Thymus (tissue), 11 donors: ENCODE results near the gene VWDE. TPM values are rescaled to one million over a fixed set of nuclear protein-coding genes. Genes with fewer than 3 reads are reported as not detected.

Experiments used
- DNase-seq, 9 donors: peaks; one replicate each; pipeline ENCODE4 v3.0.0-alpha.2; 2013; ENCODE audit warnings: low spot score in 9 of 9, low read depth in 6 of 9, missing footprints in 1 of 9
- H3K27ac ChIP-seq, 2 donors: one replicate each; pipeline ENCODE4 v1.5.1; 2013; ENCODE audit warnings: control low read depth in 1 of 2, low read depth in 1 of 2, low read length in 1 of 2, mild to moderate bottlenecking in 1 of 2, moderate library complexity in 1 of 2
- H3K27me3 ChIP-seq, 2 donors: one replicate each; pipeline ENCODE4 v1.5.1; 2013; ENCODE audit warnings: low read length in 1 of 2; ENCODE audit not compliant: control insufficient read depth in 2 of 2, insufficient read depth in 1 of 2
- H3K36me3 ChIP-seq, 2 donors: one replicate each; pipeline ENCODE4 v1.5.1; 2013; ENCODE audit warnings: low read length in 1 of 2, mild to moderate bottlenecking in 1 of 2, moderate library complexity in 1 of 2; ENCODE audit not compliant: control insufficient read depth in 2 of 2, insufficient read depth in 2 of 2
- H3K4me1 ChIP-seq, 2 donors: one replicate each; pipeline ENCODE4 v1.5.1; 2013; ENCODE audit warnings: low read length in 2 of 2; ENCODE audit not compliant: control insufficient read depth in 2 of 2, insufficient read depth in 2 of 2
- H3K4me3 ChIP-seq, 2 donors: one replicate each; pipeline ENCODE4 v1.5.1; 2013; ENCODE audit warnings: low read length in 2 of 2, control low read depth in 1 of 2, mild to moderate bottlenecking in 1 of 2
- H3K9me3 ChIP-seq, 2 donors: one replicate each; pipeline ENCODE4 v1.5.1; 2013; ENCODE audit warnings: low read length in 1 of 2, mild to moderate bottlenecking in 1 of 2; ENCODE audit not compliant: control insufficient read depth in 2 of 2, insufficient read depth in 1 of 2
- WGBS: extraction: QIAGEN DNeasy Blood & Tissue Kit; methylation state at CpG from one replicate; pipeline ENCODE4 v1.1.7; 2013; 5-methylcytosine and 5-hydroxymethylcytosine counted together
- polyA plus RNA-seq: library from polyadenylated mRNA; stranded (reverse); fragments of 200-250 nt; gene quantifications from one replicate; pipeline ENCODE4 v1.2.3, GENCODE V29; 2013
- total RNA-seq: library from RNA; stranded (reverse); fragments of 120-200 nt; gene quantifications from one replicate; pipeline ENCODE4 v1.2.4, GENCODE V29; 2013
- donor health status: healthy.

The VWDE gene
- total and polyA plus RNA-seq, 2 donors, result 0.23 to 0.90 TPM

- WGBS, result 97% methylated on average over 5 of the region's 5 CpGs
- no peak for DNase-seq
- Histone ChIP-seq H3K4me1 (no peaks in the 10 kb centered on the region), H3K27ac (no peak overlapping the region), H3K27me3 (no peaks in the 10 kb centered on the region), H3K36me3 (no peaks in the 10 kb centered on the region), H3K9me3 (no peaks in the 10 kb centered on the region), H3K4me3 (no peak overlapping the region)
These were observed 17.3 kb downstream of the VWDE start for GRCh38 chr7:12386313-12386740.

- Histone ChIP-seq H3K4me3 (no peak overlapping the region), H3K36me3 (no peaks in the 10 kb centered on the region), H3K27ac (no peak overlapping the region), H3K4me1 (no peaks in the 10 kb centered on the region), H3K9me3 (no peaks in the 10 kb centered on the region), H3K27me3 (no peaks in the 10 kb centered on the region)
- 93% methylated on average over 2 of the region's 2 CpGs for WGBS
- no peak for DNase-seq
These were observed 18.3 kb downstream of the VWDE start for GRCh38 chr7:12385364-12385786.

DNA sequence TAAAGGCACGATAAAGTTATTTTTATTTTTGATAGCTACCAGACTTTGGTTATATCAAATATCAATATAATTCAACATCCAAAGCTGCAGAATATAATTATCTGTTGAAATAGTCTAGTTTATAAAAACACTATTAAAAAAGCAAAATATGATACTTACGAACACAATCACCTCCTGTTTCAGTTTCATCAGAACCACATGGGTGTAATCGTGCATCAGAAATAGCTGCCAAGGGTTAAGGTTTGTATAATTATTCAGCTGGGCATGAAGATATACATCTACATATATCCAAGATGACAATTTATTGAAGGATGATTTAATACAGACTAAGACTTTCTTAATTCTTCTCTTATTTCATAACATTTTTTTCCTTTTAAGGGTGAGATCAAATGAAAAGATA, 20.3 kb downstream of the VWDE start:
- WGBS, result 95% methylated on average over 3 of the region's 3 CpGs
- DNase-seq, result no peak
- H3K36me3 ChIP-seq, result no peaks in the 10 kb centered on the region
- H3K27ac ChIP-seq, result no peak overlapping the region
- no peaks in the 10 kb centered on the region for H3K9me3 ChIP-seq
- H3K4me3 ChIP-seq, result no peak overlapping the region
- H3K27me3 ChIP-seq, result no peaks in the 10 kb centered on the region
- no peaks in the 10 kb centered on the region for H3K4me1 ChIP-seq

- Histone ChIP-seq H3K4me3 (no peak overlapping the region), H3K9me3 (no peaks in the 10 kb centered on the region), H3K36me3 (no peaks in the 10 kb centered on the region), H3K4me1 (no peaks in the 10 kb centered on the region), H3K27ac (no peak overlapping the region), H3K27me3 (no peaks in the 10 kb centered on the region)
- 92% methylated on average over 2 of the region's 2 CpGs for WGBS
- DNase-seq, result no peak
These were observed 25.3 kb downstream of the VWDE start for GRCh38 chr7:12378389-12378788.

- H3K27me3 ChIP-seq, result no peaks in the 10 kb centered on the region
- no peak overlapping the region for H3K27ac ChIP-seq
- 94% methylated on average over 5 of the region's 5 CpGs for WGBS
- H3K4me1 ChIP-seq, result no peaks in the 10 kb centered on the region
- H3K9me3 ChIP-seq, result no peaks in the 10 kb centered on the region
- DNase-seq, result no peak
- H3K4me3 ChIP-seq, result no peak overlapping the region
- H3K36me3 ChIP-seq, result no peaks in the 10 kb centered on the region
These were observed 26.3 kb downstream of the VWDE start for GRCh38 chr7:12377406-12377805.

- Histone ChIP-seq H3K27me3 (no peaks in the 10 kb centered on the region), H3K36me3 (no peaks in the 10 kb centered on the region), H3K27ac (no peak overlapping the region), H3K4me1 (no peaks in the 10 kb centered on the region), H3K9me3 (no peaks in the 10 kb centered on the region), H3K4me3 (no peak overlapping the region)
- no peak for DNase-seq
- WGBS, result 89% methylated on average over 5 of the region's 5 CpGs
These were observed 29.9 kb downstream of the VWDE start for GRCh38 chr7:12373580-12374263.

DNA sequence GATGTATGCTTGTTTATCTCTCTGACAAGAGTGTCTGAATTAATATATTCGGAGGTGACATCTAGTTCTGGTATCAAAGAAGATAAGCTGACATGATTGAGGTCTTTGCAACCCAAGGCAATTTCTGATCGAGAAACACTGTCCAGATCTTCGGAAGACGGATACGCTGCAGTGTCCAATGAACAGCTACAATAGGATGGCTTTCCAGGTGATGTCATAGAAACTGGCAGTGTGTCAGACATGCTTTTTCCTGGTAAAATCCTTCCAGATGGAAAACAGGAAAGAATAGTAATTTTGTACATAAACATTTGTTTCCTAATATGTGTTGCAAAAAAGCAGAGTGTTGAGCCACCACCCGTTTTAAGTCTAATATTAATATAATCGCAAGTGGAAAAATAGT, 33.4 kb downstream of the VWDE start:
- H3K9me3 ChIP-seq, result no peaks in the 10 kb centered on the region
- no peaks in the 10 kb centered on the region for H3K36me3 ChIP-seq
- WGBS, result 94% methylated on average over 7 of the region's 7 CpGs
- H3K4me3 ChIP-seq, result no peak overlapping the region
- no peak for DNase-seq
- H3K4me1 ChIP-seq, result no peaks in the 10 kb centered on the region
- no peaks in the 10 kb centered on the region for H3K27me3 ChIP-seq
- no peak overlapping the region for H3K27ac ChIP-seq

DNA sequence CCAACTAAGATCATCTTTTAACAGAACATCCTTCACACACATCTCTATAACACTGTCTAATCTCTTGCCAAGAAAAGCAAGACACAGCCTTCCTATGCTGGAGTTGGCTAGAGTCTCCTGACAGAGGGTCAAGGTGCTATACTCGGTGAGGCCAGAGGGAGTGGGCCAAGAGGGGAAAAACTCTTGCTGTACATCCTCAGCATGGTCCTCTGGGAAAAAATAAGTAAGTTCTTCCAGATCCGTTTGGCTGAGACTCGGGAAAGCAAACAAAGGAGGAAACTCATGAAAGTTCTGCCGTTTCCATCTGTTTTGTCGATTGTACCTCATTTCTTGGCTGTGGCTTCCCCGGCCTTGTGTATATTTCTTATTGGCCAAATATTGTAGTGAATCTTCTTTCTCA, 33.9 kb downstream of the VWDE start:
- Histone ChIP-seq H3K9me3 (no peaks in the 10 kb centered on the region), H3K27ac (no peak overlapping the region), H3K4me1 (no peaks in the 10 kb centered on the region), H3K27me3 (no peaks in the 10 kb centered on the region), H3K36me3 (no peaks in the 10 kb centered on the region), H3K4me3 (no peak overlapping the region)
- 93% methylated on average over 6 of the region's 6 CpGs for WGBS
- no peak for DNase-seq

- Histone ChIP-seq H3K9me3 (no peaks in the 10 kb centered on the region), H3K36me3 (no peaks in the 10 kb centered on the region), H3K4me3 (no peak overlapping the region), H3K4me1 (no peaks in the 10 kb centered on the region), H3K27me3 (no peaks in the 10 kb centered on the region), H3K27ac (no peak overlapping the region)
- DNase-seq, result no peak
These were observed 34.6 kb downstream of the VWDE start for GRCh38 chr7:12369072-12369471.
